ENCODE results near the gene SLCO1B1.

DNA sequence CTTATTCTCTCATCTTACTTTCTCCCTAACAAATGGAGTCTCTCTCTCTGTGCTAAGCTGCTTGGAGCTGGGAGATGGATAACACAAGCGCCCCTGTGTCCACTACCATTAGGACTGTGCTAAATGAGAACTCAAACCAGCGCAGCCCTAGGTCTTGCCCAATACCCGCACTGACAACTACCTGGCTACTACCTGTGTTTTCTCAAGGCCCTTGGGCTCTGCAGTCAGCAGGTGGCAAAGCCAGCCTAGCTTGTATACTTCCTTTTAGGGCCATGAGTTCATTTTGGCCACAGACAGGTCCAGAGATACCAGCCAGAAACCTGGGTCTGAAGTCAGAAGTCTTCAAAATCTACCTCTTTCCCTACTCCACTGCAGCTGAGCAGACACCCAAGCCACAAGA lies 13.0 kb upstream of the SLCO1B1 start:
- TF ChIP-seq EZH2 (IDR thresholded peaks at IDR 0.05; ENCODE audit: low read depth, unreplicated experiment): no peak
- TF ChIP-seq, protein P1, sequence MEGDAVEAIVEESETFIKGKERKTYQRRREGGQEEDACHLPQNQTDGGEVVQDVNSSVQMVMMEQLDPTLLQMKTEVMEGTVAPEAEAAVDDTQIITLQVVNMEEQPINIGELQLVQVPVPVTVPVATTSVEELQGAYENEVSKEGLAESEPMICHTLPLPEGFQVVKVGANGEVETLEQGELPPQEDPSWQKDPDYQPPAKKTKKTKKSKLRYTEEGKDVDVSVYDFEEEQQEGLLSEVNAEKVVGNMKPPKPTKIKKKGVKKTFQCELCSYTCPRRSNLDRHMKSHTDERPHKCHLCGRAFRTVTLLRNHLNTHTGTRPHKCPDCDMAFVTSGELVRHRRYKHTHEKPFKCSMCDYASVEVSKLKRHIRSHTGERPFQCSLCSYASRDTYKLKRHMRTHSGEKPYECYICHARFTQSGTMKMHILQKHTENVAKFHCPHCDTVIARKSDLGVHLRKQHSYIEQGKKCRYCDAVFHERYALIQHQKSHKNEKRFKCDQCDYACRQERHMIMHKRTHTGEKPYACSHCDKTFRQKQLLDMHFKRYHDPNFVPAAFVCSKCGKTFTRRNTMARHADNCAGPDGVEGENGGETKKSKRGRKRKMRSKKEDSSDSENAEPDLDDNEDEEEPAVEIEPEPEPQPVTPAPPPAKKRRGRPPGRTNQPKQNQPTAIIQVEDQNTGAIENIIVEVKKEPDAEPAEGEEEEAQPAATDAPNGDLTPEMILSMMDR (conservative IDR thresholded peaks at IDR 0.05; ENCODE audit: low read depth in 2 of 2): no peak
- TF ChIP-seq NANOG (IDR thresholded peaks at IDR 0.05; ENCODE audit: borderline replicate concordance): no peak
- TF ChIP-seq, protein P2, sequence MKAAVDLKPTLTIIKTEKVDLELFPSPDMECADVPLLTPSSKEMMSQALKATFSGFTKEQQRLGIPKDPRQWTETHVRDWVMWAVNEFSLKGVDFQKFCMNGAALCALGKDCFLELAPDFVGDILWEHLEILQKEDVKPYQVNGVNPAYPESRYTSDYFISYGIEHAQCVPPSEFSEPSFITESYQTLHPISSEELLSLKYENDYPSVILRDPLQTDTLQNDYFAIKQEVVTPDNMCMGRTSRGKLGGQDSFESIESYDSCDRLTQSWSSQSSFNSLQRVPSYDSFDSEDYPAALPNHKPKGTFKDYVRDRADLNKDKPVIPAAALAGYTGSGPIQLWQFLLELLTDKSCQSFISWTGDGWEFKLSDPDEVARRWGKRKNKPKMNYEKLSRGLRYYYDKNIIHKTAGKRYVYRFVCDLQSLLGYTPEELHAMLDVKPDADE (IDR thresholded peaks at IDR 0.05): no peak
- TF ChIP-seq EZH2phosphoT487 (IDR thresholded peaks at IDR 0.05; ENCODE audit: unreplicated experiment): no peak
- TF ChIP-seq, protein P3, sequence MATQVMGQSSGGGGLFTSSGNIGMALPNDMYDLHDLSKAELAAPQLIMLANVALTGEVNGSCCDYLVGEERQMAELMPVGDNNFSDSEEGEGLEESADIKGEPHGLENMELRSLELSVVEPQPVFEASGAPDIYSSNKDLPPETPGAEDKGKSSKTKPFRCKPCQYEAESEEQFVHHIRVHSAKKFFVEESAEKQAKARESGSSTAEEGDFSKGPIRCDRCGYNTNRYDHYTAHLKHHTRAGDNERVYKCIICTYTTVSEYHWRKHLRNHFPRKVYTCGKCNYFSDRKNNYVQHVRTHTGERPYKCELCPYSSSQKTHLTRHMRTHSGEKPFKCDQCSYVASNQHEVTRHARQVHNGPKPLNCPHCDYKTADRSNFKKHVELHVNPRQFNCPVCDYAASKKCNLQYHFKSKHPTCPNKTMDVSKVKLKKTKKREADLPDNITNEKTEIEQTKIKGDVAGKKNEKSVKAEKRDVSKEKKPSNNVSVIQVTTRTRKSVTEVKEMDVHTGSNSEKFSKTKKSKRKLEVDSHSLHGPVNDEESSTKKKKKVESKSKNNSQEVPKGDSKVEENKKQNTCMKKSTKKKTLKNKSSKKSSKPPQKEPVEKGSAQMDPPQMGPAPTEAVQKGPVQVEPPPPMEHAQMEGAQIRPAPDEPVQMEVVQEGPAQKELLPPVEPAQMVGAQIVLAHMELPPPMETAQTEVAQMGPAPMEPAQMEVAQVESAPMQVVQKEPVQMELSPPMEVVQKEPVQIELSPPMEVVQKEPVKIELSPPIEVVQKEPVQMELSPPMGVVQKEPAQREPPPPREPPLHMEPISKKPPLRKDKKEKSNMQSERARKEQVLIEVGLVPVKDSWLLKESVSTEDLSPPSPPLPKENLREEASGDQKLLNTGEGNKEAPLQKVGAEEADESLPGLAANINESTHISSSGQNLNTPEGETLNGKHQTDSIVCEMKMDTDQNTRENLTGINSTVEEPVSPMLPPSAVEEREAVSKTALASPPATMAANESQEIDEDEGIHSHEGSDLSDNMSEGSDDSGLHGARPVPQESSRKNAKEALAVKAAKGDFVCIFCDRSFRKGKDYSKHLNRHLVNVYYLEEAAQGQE (IDR thresholded peaks at IDR 0.05; ENCODE audit: unreplicated experiment): no peak
- no peak for TF ChIP-seq POLR2AphosphoS5 (IDR thresholded peaks at IDR 0.05; ENCODE audit: low read depth)
- TF ChIP-seq JUNB (IDR thresholded peaks at IDR 0.05; ENCODE audit: unreplicated experiment): no peak
- no peak for TF ChIP-seq ZNF114 (CRISPR knock-in tag; IDR thresholded peaks at IDR 0.05)
- no peak for TF ChIP-seq ZNF331 (CRISPR knock-in tag; IDR thresholded peaks at IDR 0.05; ENCODE audit: low read depth)
- no peak for TF ChIP-seq CREB1 (CRISPR knock-in tag; IDR thresholded peaks at IDR 0.05; ENCODE audit: low read depth)

Data from GM23338 (cell line).